H1 (cell line): ENCODE data around the gene CAP1. TPM values are rescaled to one million over a fixed set of nuclear protein-coding genes. Genes with fewer than 3 reads are reported as not detected.

Source experiments
- CTCF ChIA-PET: fragments of 300-600 bp; sonication (Branson Sonifier 250); formaldehyde crosslinking; loops from one replicate; lab custom pipeline; 2021; ENCODE audit not compliant: partially characterized antibody; lab: Charles Lee
- POLR2A ChIA-PET: fragments of 300-600 bp; sonication (Branson Sonifier 250); formaldehyde crosslinking; loops from one replicate; lab custom pipeline; 2021; ENCODE audit warnings: inconsistent platforms; ENCODE audit not compliant: partially characterized antibody; lab: Charles Lee
- DNase-seq, 2 experiments: peaks; one replicate each; pipeline versions ENCODE4 v3.0.0 to v3.0.0-alpha.2; 2010 to 2022; ENCODE audit warnings: low spot score in 2 of 2, low read depth in 1 of 2, mixed read lengths in 1 of 2
- FAIRE-seq: peaks from 2 replicates; lab custom pipeline; 2011; peaks lifted over from hg19 to GRCh38; lab: Jason Lieb, UNC
- H2AFZ ChIP-seq: 2 replicates; pipeline ENCODE4 v1.8.1; 2012; ENCODE audit warnings: low read length, inconsistent platforms
- H2AK5ac ChIP-seq: 2 replicates; pipeline ENCODE4 v1.6.1; 2013; ENCODE audit warnings: low read depth, low read length
- H2BK120ac ChIP-seq: replicated peaks from 2 replicates; pipeline ENCODE3; 2013; ENCODE audit warnings: low read depth, low read length, inconsistent platforms
- H2BK12ac ChIP-seq: 2 replicates; pipeline ENCODE4 v1.6.1; 2013; ENCODE audit warnings: low read depth, low read length
- H2BK15ac ChIP-seq: 2 replicates; pipeline ENCODE4 v1.6.1; 2013; ENCODE audit warnings: low read length
- H2BK20ac ChIP-seq: 2 replicates; pipeline ENCODE4 v1.6.1; 2013; ENCODE audit warnings: low read length
- H2BK5ac ChIP-seq: 2 replicates; pipeline ENCODE4 v1.6.1; 2013; ENCODE audit warnings: low read depth, low read length
- H3K14ac ChIP-seq: 2 replicates; pipeline ENCODE4 v1.6.1; 2013; ENCODE audit warnings: inconsistent platforms; ENCODE audit not compliant: insufficient read length
- H3K18ac ChIP-seq: 2 replicates; pipeline ENCODE4 v1.6.1; 2013; ENCODE audit warnings: low read length; ENCODE audit errors: extremely low read depth
- H3K23ac ChIP-seq: 2 replicates; pipeline ENCODE4 v1.6.1; 2013; ENCODE audit warnings: inconsistent platforms; ENCODE audit not compliant: insufficient read length
- H3K23me2 ChIP-seq: 2 replicates; pipeline ENCODE4 v1.6.1; 2013; ENCODE audit warnings: low read depth, low read length
- H3K27ac ChIP-seq: 2 replicates; pipeline ENCODE4 v1.6.1; 2011; ENCODE audit warnings: low read depth, low read length, inconsistent platforms
- H3K27me3 ChIP-seq, 4 experiments: replicated peaks in 1 of 4; 1 replicate in 1 of 4; 2 replicates in 3 of 4; pipeline versions ENCODE4 v1.6.1 to v1.8.1; 2011 to 2013; ENCODE audit warnings: low read length in 3 of 4, mild to moderate bottlenecking in 3 of 4, inconsistent platforms in 2 of 4, mixed read lengths in 2 of 4, moderate library complexity in 1 of 4; ENCODE audit not compliant: control insufficient read depth in 3 of 4, insufficient read depth in 3 of 4; ENCODE audit errors: extremely low read depth in 1 of 4
- H3K36me3 ChIP-seq, 4 experiments: 2 replicates each; pipeline versions ENCODE4 v1.6.1 to v1.8.1; 2011 to 2013; ENCODE audit warnings: mild to moderate bottlenecking in 4 of 4, low read length in 3 of 4, moderate library complexity in 2 of 4, control low read depth in 1 of 4, inconsistent platforms in 1 of 4; ENCODE audit not compliant: insufficient read depth in 4 of 4, control insufficient read depth in 2 of 4
- H3K4ac ChIP-seq: replicated peaks from 2 replicates; pipeline ENCODE3; 2013; ENCODE audit warnings: low read length, low read depth, mixed read lengths, inconsistent platforms; ENCODE audit not compliant: insufficient read length
- H3K4me1 ChIP-seq, 4 experiments: replicated peaks in 1 of 4; 1 replicate in 1 of 4; 2 replicates in 3 of 4; pipeline versions ENCODE4 v1.6.1 to v1.8.1; 2011 to 2013; ENCODE audit warnings: low read length in 3 of 4, inconsistent platforms in 2 of 4, mixed read lengths in 1 of 4; ENCODE audit not compliant: insufficient read depth in 4 of 4, control insufficient read depth in 3 of 4
- H3K4me2 ChIP-seq, 2 experiments: 2 replicates each; pipeline versions ENCODE4 v1.6.1 to v1.8.1; 2011 to 2013; ENCODE audit warnings: low read depth in 2 of 2, low read length in 2 of 2, control low read depth in 1 of 2, inconsistent platforms in 1 of 2, mild to moderate bottlenecking in 1 of 2; ENCODE audit not compliant: insufficient read depth in 1 of 2
- H3K4me3 ChIP-seq, 4 experiments: fragments of 200-600, 300-600 bp in 1 of 4; sonication (generic), shearing (Covaris generic), sonication (Bioruptor Twin) in 1 of 4; 2 replicates each; pipeline versions ENCODE4 v1.5.1 to v1.8.1; 2011 to 2016; ENCODE audit warnings: low read length in 4 of 4, low read depth in 3 of 4, control low read depth in 2 of 4, inconsistent platforms in 2 of 4, mild to moderate bottlenecking in 2 of 4, mixed read lengths in 1 of 4, moderate library complexity in 1 of 4; ENCODE audit not compliant: insufficient read depth in 2 of 4; ENCODE audit errors: extremely low read depth in 1 of 4
- H3K56ac ChIP-seq: replicated peaks from 2 replicates; pipeline ENCODE3; 2013; ENCODE audit warnings: low read depth, mild to moderate bottlenecking, mixed read lengths, low read length, inconsistent platforms; ENCODE audit not compliant: insufficient read length
- H3K79me1 ChIP-seq: 2 replicates; pipeline ENCODE4 v1.6.1; 2013; ENCODE audit warnings: low read depth, low read length, control low read depth
- H3K79me2 ChIP-seq, 2 experiments: 2 replicates each; pipeline versions ENCODE4 v1.6.1 to v1.8.1; 2012 to 2013; ENCODE audit warnings: low read length in 2 of 2, mild to moderate bottlenecking in 2 of 2, inconsistent platforms in 1 of 2; ENCODE audit not compliant: insufficient read depth in 2 of 2, control insufficient read depth in 1 of 2
- H3K9ac ChIP-seq, 4 experiments: replicated peaks in 1 of 4; 1 replicate in 1 of 4; 2 replicates in 3 of 4; pipeline versions ENCODE4 v1.6.1 to v1.8.1; 2011 to 2013; ENCODE audit warnings: low read depth in 3 of 4, low read length in 3 of 4, control low read depth in 2 of 4, mild to moderate bottlenecking in 2 of 4, moderate library complexity in 2 of 4, inconsistent platforms in 1 of 4; ENCODE audit errors: extremely low read depth in 1 of 4
- H3K9me3 ChIP-seq, 2 experiments: 2 replicates each; pipeline versions ENCODE4 v1.6.1 to v1.8.1; 2012 to 2013; ENCODE audit warnings: mild to moderate bottlenecking in 2 of 2, moderate library complexity in 2 of 2, control low read depth in 1 of 2, inconsistent platforms in 1 of 2, low read depth in 1 of 2, low read length in 1 of 2, mixed read lengths in 1 of 2; ENCODE audit not compliant: insufficient read depth in 2 of 2
- H4K20me1 ChIP-seq, 2 experiments: replicated peaks in 1 of 2; 2 replicates each; pipeline versions ENCODE3 to v1.8.1; 2011 to 2013; ENCODE audit warnings: inconsistent platforms in 2 of 2, low read length in 2 of 2, mild to moderate bottlenecking in 1 of 2; ENCODE audit not compliant: insufficient read depth in 2 of 2, control insufficient read depth in 1 of 2
- H4K5ac ChIP-seq: 2 replicates; pipeline ENCODE4 v1.6.1; 2013; ENCODE audit warnings: low read length, low read depth, mixed read lengths, inconsistent platforms; ENCODE audit not compliant: insufficient read length
- H4K8ac ChIP-seq: 2 replicates; pipeline ENCODE4 v1.8.0; 2013; ENCODE audit warnings: mild to moderate bottlenecking, moderate library complexity, low read length, inconsistent platforms; ENCODE audit not compliant: insufficient read depth; ENCODE audit errors: extremely low read depth
- H4K91ac ChIP-seq: replicated peaks from 2 replicates; pipeline ENCODE3; 2013; ENCODE audit warnings: low read length, mixed read lengths, inconsistent platforms; ENCODE audit not compliant: insufficient read length
- ASH2L ChIP-seq: fragments of 200-600, 300-600 bp; sonication (generic); IDR thresholded peaks from one replicate; pipeline ENCODE4 v1.7.1; 2017; ENCODE audit warnings: low read length
- NANOG ChIP-seq: IDR thresholded peaks from 2 replicates; pipeline ENCODE4 v1.6.1; 2011; ENCODE audit warnings: low read length, low read depth, mild to moderate bottlenecking, inconsistent platforms; ENCODE audit not compliant: insufficient read depth, poor library complexity, severe bottlenecking
- POLR2AphosphoS5 ChIP-seq: IDR thresholded peaks from 2 replicates; pipeline ENCODE4 v1.6.1; 2011; ENCODE audit warnings: low read depth, low read length
- RNF2 ChIP-seq: fragments of 200-900, 300-1000 bp; sonication (generic); IDR thresholded peaks from 2 replicates; pipeline ENCODE4 v1.7.1; 2016; ENCODE audit warnings: borderline replicate concordance, low read depth, mild to moderate bottlenecking, antibody characterized with exemption, low read length; ENCODE audit not compliant: poor library complexity, severe bottlenecking; ENCODE audit errors: missing control alignments
- TAF1 ChIP-seq: IDR thresholded peaks from 2 replicates; pipeline ENCODE4 v1.6.1; 2011; ENCODE audit warnings: mild to moderate bottlenecking, low read depth, low read length
- whole genome bisulfite sequencing, 2 experiments: shearing (Covaris generic) in 1 of 2; methylation state at CpG; one replicate each; pipeline versions ENCODE4 v1.1.6 to v1.1.7; 2013 to 2015; ENCODE audit warnings: low lambda C conversion rate in 2 of 2, mixed read lengths in 2 of 2, inconsistent platforms in 1 of 2, low coverage in 1 of 2, missing lambda C conversion rate in 1 of 2; ENCODE audit not compliant: insufficient replicate concordance in 2 of 2, insufficient coverage in 1 of 2, insufficient read length in 1 of 2; ENCODE audit errors: extremely low coverage in 1 of 2, missing lambda C conversion rate in 1 of 2; 5-methylcytosine and 5-hydroxymethylcytosine counted together
- polyA plus RNA-seq, 7 experiments: library from polyadenylated mRNA; depleted of rRNA in 3 of 7; stranded (reverse) in 5 of 7; unstranded in 2 of 7; fragments of >200 nt in 5 of 7; fragments of 200-250 nt in 2 of 7; gene quantifications; 1 replicate in 5 of 7; 2 replicates in 1 of 7; 4 replicates in 1 of 7; pipeline versions ENCODE4 v1.2.1 to v1.2.3, GENCODE V29; 2011 to 2013; ENCODE audit warnings: missing spikeins in 2 of 7, mixed read lengths in 2 of 7
- total RNA-seq: library from RNA; stranded (reverse); fragmentation: NEBNext Ultra II Directional; extraction: Animal tissue kit (Norgen Biotek cat#: 25700); gene quantifications from 2 replicates; pipeline ENCODE4 v1.2.1, GENCODE V29; 2021

The CAP1 gene
- total and polyA plus RNA-seq, 2 of the 8 experiments (the other 6 are each of a cell fraction or from before 2014, with no cell fraction given): 140 to 295 TPM

- CTCF ChIA-PET: interaction anchor here (0.8 to 1.6 kb wide), 3 partner anchors 95 to 342 kb away, joined by 4 to 5 read pairs (median 5); partner anchors contain the start of gene NT5C1A
- WGBS, 2 experiments: 97% methylated on average over 3 of the region's 3 CpGs; no CpG with 5 or more reads in 1 of the 2 experiments
- no peak overlapping the region for H3K18ac ChIP-seq
- POLR2A ChIA-PET: interaction anchor here (0.8 kb wide), 1 partner anchor 59 kb away, joined by 3 read pairs; no protein-coding TSS in a partner anchor
- no peak overlapping the region for H3K14ac ChIP-seq
- H2AFZ ChIP-seq: no peak overlapping the region
- H2AK5ac ChIP-seq: no peak overlapping the region
- H4K5ac ChIP-seq: no peak overlapping the region
- no peaks in the 10 kb centered on the region for H3K4me1 ChIP-seq
- no peak overlapping the region for H3K56ac ChIP-seq
- TF ChIP-seq POLR2AphosphoS5 (no peak), ASH2L (no peak), NANOG (no peak), RNF2 (no peak), TAF1 (no peak)
- TF ChIP-seq, all 59 proteins: peak for 0
- Histone ChIP-seq H3K4me2 (no peak overlapping the region), H2BK5ac (no peak overlapping the region), H2BK15ac (no peak overlapping the region), H3K23me2 (no peaks in the 10 kb centered on the region), H3K4ac (no peak overlapping the region), H2BK20ac (no peak overlapping the region), H4K8ac (no peak overlapping the region), H3K4me3 (no peak overlapping the region), H3K9me3 (0 out of 4 replicates have a peak, but pooled peaks cover 0 to 4% of the 10 kb centered on the region in 2 experiments), H3K27me3 (no peaks in the 10 kb centered on the region), H2BK120ac (no peak overlapping the region), H3K27ac (no peak overlapping the region), H3K23ac (no peak overlapping the region), H4K91ac (no peak overlapping the region), H3K79me1 (no peaks in the 10 kb centered on the region), H3K9ac (no peak overlapping the region), H3K79me2 (no peaks in the 10 kb centered on the region), H3K36me3 (no peaks in the 10 kb centered on the region), H2BK12ac (no peak overlapping the region), H4K20me1 (no peaks in the 10 kb centered on the region)
- DNase-seq (no peak), FAIRE-seq (no peak)
Measured at GRCh38 chr1:40014253-40014706, 26.2 kb upstream of the CAP1 start.
